Stimulated activated CD4-positive, alpha-beta T cell treated with anti-CD3 and anti-CD28 coated beads, Interleukin-12 subunit alpha, Interleukin-12 subunit beta, amount 100 ng/mL, for 24 hours (primary cell): ENCODE data around the gene BORCS8.
"Not testable (repeated sequence)": the region's sequence is repeated elsewhere in the genome, so short reads cannot be mapped to it uniquely, and the experiment has no call there.

Experiments
- DNase-seq, 2 experiments: peaks; one replicate each; pipeline ENCODE4 v3.0.0-alpha.2; 2020; ENCODE audit warnings: low read depth in 2 of 2

Gene BORCS8

DNA sequence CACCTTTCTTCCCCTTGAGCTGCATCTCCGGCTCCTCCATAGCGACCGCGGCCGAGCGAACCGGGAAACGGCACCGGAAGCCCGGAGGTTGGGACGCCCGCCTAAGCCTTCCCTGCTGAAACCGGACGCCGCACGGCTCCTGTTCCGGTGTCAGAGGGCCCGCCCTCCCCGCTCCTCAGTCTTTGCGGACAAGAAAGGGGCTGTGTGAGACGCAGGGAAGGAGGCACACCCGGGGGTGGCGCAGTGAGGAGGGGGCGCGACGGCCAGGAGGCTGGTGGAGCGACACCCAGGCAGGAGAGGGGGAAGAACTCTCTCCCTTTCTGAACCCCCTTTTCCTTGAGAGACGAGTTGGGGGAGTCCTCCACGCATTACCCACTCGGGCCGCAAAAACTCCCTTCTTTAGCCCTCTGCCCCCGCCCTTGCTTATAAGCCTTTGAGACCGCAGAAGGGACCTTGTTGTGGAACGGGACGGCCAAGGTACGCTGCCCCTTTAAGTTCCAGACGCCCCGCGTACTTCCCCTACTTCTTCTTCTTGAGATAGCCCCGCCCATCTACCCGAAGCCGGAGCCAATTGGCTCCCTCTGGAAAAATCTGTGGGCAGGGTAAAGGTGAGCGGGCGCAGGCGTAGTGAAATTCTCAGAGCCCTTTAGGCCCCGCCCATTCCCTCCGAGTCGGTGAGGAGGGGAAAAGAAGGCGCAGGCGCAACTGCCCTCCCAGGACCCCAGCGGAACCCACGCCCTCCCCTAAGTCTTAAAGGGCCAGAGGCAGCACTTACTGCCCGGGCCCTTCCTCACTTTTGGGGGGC is at the start of gene BORCS8, which contains the start of gene RFXANK:
Gene BORCS8, minus strand, starts transcription at position 75 of the 805 bp plus-strand sequence. Its CDS starts 35 bp downstream, at position 40.
Gene RFXANK, plus strand, starts transcription at position 181 of the 805 bp plus-strand sequence. CDS start 1,689 bp downstream, outside the sequence.
- DNase-seq, result peak; percentile 98

DNA sequence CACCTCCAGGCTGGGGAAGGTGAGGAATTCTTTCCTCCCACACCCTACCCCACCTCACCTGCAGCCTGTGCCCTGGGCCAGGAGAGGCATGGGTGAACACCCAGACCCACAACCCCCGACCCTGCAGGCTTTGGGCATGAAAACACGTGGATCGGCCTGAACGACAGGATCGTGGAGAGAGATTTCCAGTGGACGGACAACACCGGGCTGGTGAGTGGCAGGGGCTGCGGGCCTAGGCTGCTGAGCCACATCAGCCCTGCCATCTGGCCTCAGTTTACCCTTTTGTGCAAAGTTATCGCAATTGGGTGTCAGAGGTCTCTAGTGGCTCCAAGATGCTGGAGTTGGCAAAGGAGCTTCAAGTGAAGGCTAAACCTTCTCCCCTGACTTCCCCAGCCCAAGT is 48.5 kb upstream of the BORCS8 start:
- no peak for DNase-seq

- no peak for DNase-seq
Measured at GRCh38 chr19:19239675-19240074, 47.7 kb upstream of the BORCS8 start.

DNA sequence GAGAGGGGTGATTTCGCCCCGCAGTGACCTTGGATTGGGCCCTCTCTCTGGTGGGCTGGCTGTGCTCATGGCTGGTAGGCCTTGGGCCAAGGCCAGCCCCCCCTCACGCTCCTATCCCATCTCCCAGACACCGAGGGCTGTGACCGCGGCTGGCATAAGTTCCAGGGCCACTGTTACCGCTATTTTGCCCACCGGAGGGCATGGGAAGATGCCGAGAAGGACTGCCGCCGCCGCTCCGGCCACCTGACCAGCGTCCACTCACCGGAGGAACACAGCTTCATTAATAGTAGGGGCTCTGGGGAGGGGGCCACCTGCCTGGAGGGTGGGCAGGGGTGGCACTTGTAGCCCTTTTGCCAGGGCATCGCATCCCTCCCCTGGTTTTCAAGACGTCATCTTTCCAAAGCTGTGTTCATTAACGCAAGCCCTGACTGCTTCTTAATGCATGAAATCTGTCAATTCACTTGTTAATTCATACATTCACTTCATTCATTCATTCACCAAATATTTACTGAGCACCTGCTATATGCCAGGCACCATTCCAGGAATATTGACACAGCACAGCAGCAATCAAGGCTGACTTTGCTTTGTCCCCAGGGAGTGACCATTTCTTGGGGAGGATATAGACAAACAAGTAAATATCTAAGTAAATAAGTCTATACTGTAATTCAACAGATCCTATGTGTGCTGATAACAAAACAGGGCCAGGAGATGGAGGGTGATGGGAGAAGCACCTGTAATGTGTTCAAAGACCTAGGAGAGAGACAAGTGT is 46.4 kb upstream of the BORCS8 start:
- no peak for DNase-seq

- no peak for DNase-seq
Measured at GRCh38 chr19:19236173-19236572, 44.2 kb upstream of the BORCS8 start.

GRCh38 chr19:19234220-19234816 is 42.4 kb upstream of the BORCS8 start:
- no peak for DNase-seq

DNA sequence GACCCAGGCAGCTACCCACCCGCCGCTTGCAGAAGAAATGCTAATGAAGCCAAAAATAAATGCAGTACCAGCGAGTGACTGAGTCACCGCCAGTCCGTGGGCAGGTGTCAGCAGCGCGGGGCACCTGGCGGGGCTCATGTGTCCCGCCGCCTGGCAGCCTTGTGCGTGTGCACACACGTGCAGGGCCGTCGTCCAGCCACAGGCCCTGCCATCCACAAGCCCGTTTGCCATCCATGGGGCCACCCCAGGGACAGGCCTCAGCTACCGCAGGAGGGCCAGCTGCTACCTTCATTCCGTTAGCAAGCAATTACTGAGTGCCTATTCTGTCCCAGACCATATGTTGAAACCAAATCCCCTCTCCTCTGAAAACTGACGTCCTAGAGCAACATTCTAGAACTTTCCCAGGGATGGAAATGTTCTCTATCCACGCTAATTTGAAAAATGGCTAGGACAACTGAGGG is 40.3 kb upstream of the BORCS8 start:
- DNase-seq, result no peak

- DNase-seq, result no peak
Measured at GRCh38 chr19:19230999-19231398, 39.0 kb upstream of the BORCS8 start.

GRCh38 chr19:19229701-19230100 is 37.7 kb upstream of the BORCS8 start:
- DNase-seq, result no peak

DNA sequence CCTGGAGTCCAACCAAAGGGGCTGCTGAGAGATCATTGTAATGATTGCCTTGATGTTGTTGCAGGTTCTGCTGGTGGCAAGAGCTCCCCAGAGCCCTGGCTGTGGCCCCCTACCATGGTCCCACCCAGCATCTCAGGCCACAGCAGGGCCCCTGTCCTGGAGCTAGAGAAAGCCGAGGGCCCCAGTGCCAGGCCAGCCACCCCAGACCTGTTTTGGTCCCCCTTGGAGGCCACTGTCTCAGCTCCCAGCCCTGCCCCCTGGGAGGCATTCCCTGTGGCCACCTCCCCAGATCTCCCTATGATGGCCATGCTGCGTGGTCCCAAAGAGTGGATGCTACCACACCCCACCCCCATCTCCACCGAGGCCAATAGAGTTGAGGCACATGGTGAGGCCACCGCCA is 35.3 kb upstream of the BORCS8 start:
- no peak for DNase-seq

DNA sequence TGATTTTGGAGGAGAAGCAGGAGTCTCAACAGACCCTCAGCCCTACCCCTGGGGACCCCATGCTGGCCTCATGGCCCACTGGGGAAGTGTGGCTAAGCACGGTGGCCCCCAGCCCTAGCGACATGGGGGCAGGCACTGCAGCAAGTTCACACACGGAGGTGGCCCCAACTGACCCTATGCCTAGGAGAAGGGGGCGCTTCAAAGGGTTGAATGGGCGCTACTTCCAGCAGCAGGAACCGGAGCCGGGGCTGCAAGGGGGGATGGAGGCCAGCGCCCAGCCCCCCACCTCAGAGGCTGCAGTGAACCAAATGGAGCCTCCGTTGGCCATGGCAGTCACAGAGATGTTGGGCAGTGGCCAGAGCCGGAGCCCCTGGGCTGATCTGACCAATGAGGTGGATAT is 34.7 kb upstream of the BORCS8 start:
- DNase-seq, result no peak

- DNase-seq, result no peak
Measured at GRCh38 chr19:19226204-19226603, 34.3 kb upstream of the BORCS8 start.

DNA sequence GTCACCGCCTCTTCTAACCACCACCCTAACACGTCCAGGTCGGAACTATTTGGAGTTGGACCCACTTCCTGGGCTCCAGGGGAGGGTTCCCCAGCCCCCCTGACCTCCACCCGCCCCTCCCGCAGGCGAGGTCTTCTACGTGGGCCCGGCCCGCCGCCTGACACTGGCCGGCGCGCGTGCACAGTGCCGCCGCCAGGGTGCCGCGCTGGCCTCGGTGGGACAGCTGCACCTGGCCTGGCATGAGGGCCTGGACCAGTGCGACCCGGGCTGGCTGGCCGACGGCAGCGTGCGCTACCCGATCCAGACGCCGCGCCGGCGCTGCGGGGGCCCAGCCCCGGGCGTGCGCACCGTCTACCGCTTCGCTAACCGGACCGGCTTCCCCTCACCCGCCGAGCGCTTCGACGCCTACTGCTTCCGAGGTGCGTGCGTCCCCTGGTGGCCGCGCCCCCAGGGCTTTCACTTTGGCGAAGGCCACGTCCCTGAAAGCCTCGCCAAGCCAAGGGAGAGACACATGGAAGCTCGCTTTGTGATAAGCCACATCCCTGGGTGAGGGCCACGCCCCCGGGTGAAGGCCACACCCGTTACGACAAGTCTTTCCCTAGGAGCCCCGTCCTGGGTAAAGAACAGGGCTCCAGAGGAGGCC is 33.0 kb upstream of the BORCS8 start:
- peak; percentile 46 to 68 for DNase-seq

GRCh38 chr19:19224150-19224851 is 32.3 kb upstream of the BORCS8 start:
- no peak for DNase-seq

DNA sequence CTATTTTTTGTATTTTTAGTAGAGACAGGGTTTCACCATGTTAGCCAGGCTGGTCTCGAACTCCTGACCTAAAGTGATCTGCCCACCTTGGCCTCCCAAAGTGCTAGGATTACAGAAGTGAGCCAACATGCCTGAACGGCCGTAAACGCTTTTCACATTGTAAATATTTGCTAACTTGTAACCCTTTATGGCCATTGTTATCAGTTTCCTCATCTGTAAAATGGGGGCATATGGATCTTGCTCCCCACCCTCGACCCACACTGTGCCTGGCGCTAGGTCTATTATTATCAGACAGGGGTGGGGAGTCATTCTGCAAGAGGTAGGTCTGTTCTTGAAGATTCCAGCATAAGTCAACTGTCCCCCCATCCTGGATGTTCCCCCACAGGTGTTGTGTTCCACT is 31.7 kb upstream of the BORCS8 start:
- DNase-seq, result no peak

- DNase-seq, result no peak
Measured at GRCh38 chr19:19223060-19223459, 31.1 kb upstream of the BORCS8 start.

DNA sequence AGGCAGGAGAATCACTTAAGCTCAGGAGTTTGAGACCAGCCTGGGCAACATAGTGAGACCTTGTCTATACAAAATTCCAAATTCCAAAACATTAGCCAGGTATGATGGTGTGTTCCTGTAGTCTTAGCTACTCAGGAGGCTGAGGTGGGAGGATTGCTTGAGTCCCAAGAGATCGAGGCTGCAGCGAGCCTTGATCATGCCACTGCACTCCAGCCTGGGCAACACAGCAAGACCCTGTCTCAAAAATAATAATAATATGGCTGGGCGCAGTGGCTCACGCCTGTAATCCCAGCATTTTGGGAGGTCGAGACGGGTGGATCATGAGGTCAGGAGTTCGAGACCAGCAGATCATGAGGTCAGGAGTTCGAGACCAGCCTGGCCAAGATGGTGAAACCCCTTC is 29.0 kb upstream of the BORCS8 start:
- not testable (repeated sequence) for DNase-seq

- no peak for DNase-seq
Measured at GRCh38 chr19:19218911-19219310, 27.0 kb upstream of the BORCS8 start.

DNA sequence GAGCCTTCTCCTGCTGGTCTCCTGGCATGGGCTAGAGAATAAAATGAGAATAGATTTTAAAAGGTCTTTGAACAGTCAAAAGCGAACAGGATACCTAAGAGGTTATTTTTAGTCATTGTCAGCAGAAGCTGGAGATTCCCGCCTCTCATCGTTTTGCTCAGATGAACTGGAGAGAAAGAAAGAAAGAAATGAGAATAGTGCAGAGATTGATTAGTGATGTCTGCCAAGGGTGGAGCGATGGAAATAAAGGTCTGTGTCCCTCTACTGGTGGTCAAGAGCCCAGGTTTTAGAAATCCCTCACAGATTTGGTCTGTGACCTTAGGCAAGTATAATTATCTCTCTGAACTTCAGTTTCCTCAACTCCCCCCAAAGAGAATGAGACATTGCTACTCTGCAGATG is 25.1 kb upstream of the BORCS8 start:
- no peak for DNase-seq

- DNase-seq, result no peak
Measured at GRCh38 chr19:19215792-19216191, 23.8 kb upstream of the BORCS8 start.

DNA sequence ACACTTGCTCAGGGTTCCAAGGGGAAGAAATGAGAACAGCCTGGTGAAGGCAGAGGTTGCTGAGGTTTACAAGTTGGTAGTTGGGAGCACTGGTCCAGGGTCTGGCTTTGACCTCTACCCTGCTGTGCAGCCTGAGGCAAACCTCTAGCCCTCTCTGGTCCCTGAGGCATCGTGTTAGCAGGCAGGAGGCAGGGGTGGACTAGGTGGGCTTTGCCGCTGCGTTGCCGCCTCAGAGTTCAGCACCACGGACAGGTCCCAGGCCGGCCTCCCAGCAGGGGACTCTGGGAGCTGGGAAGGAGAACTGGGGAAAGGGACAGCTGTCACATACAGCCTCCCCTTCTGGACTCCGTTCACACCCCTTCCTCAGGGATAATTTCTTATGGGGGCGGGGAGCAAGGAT is 22.9 kb upstream of the BORCS8 start:
- DNase-seq, result no peak
